HepG2 (cell line): ENCODE data around the gene ARHGAP26. TPM values are rescaled to one million over a fixed set of nuclear protein-coding genes. Genes with fewer than 3 reads are reported as not detected.

Experiments used
- ATAC-seq: fragments of 200-7000 bp; cut with Tn5 transposase; 3 replicates; pipeline ENCODE4 v1.9.1; 2020; ENCODE audit warnings: mild to moderate bottlenecking, moderate library complexity
- BruUV-seq: library from RNA; stranded (reverse); fragments of 400-500 nt; replicated peaks from 2 replicates; lab custom pipeline; 2021; lab: Mats Ljungman, UMichigan
- CTCF ChIA-PET: fragments of 300-600 bp; formaldehyde crosslinking; extraction: SDS; loops from one replicate; lab custom pipeline; 2021; ENCODE audit warnings: low total read pairs, inconsistent platforms, low intra/inter-chr PET ratio; lab: Yijun Ruan, JAX
- POLR2A ChIA-PET: fragments of 350-600 bp; sonication (Branson Sonifier 250); formaldehyde crosslinking; loops from one replicate; lab custom pipeline; 2020; ENCODE audit warnings: antibody characterized with exemption, inconsistent platforms; lab: Yijun Ruan, JAX
- DNase-seq: peaks from one replicate; pipeline ENCODE4 v3.0.0-alpha.2; 2015; ENCODE audit warnings: low spot score
- FAIRE-seq: peaks from 3 replicates; lab custom pipeline; 2011; peaks lifted over from hg19 to GRCh38; lab: Jason Lieb, UNC
- H2AFZ ChIP-seq: one replicate; pipeline ENCODE4 v1.6.1; 2011; ENCODE audit warnings: low read length, inconsistent platforms
- H3K27ac ChIP-seq: fragments of 300-600 bp; 3 replicates; pipeline ENCODE4 v1.8.0; 2011; ENCODE audit warnings: mixed run types, mild to moderate bottlenecking, mixed read lengths, low read length, inconsistent platforms; ENCODE audit not compliant: insufficient read depth; ENCODE audit errors: extremely low read length
- H3K27me3 ChIP-seq, 2 experiments: fragments of 200-600 bp in 1 of 2; 2 replicates in 1 of 2; 3 replicates in 1 of 2; pipeline versions ENCODE4 v1.6.0 to v1.8.0; 2011; ENCODE audit warnings: low read length in 2 of 2, mild to moderate bottlenecking in 2 of 2, moderate library complexity in 2 of 2, inconsistent platforms in 1 of 2; ENCODE audit not compliant: insufficient read depth in 2 of 2, control insufficient read depth in 1 of 2
- H3K36me3 ChIP-seq, 2 experiments: fragments of 200-600 bp in 1 of 2; replicated peaks in 1 of 2; 2 replicates in 1 of 2; 3 replicates in 1 of 2; pipeline versions ENCODE4 v1.5.1 to v1.8.0; 2011; ENCODE audit warnings: low read length in 2 of 2, inconsistent platforms in 1 of 2; ENCODE audit not compliant: insufficient read depth in 2 of 2, control insufficient read depth in 1 of 2
- H3K4me1 ChIP-seq: 2 replicates; pipeline ENCODE4 v1.5.1; 2012; ENCODE audit warnings: low read length, inconsistent platforms; ENCODE audit not compliant: insufficient read depth
- H3K4me2 ChIP-seq: 2 replicates; pipeline ENCODE4 v1.6.0; 2011; ENCODE audit warnings: low read depth, low read length, inconsistent platforms
- H3K4me3 ChIP-seq, 3 experiments: fragments of 200-600 bp in 1 of 3; sonication (generic), shearing (Covaris generic) in 1 of 3; replicated peaks in 1 of 3; 2 replicates each; pipeline ENCODE4 v1.5.1; 2011 to 2016; ENCODE audit warnings: low read length in 3 of 3, inconsistent platforms in 2 of 3, low read depth in 2 of 3, mild to moderate bottlenecking in 2 of 3, control low read depth in 1 of 3, mixed read lengths in 1 of 3; ENCODE audit not compliant: insufficient read depth in 1 of 3
- H3K79me2 ChIP-seq: one replicate; pipeline ENCODE4 v1.6.1; 2011; ENCODE audit warnings: low read length, inconsistent platforms; ENCODE audit not compliant: insufficient read depth
- H3K9ac ChIP-seq: 2 replicates; pipeline ENCODE4 v1.6.0; 2011; ENCODE audit warnings: mild to moderate bottlenecking, low read depth, low read length, inconsistent platforms; ENCODE audit not compliant: insufficient read depth
- H3K9me3 ChIP-seq: 2 replicates; pipeline ENCODE4 v1.5.1; 2012; ENCODE audit warnings: mild to moderate bottlenecking, low read length
- H4K20me1 ChIP-seq: 2 replicates; pipeline ENCODE4 v1.6.0; 2011; ENCODE audit warnings: inconsistent platforms, mild to moderate bottlenecking, low read length, moderate library complexity; ENCODE audit not compliant: insufficient read depth
- MAFF ChIP-seq: IDR thresholded peaks from 2 replicates; pipeline ENCODE4 v1.6.1; 2011; ENCODE audit warnings: low read depth, low read length, improper control_type of control experiment
- MED13 ChIP-seq: sonication (generic); formaldehyde crosslinking; IDR thresholded peaks from 2 replicates; pipeline ENCODE4 v1.5.0; 2020; ENCODE audit warnings: missing genetic modification reagents
- MTF1 ChIP-seq: sonication (generic); formaldehyde crosslinking; IDR thresholded peaks from 2 replicates; pipeline ENCODE4 v1.5.0; 2020; ENCODE audit warnings: missing genetic modification reagents
- MYNN ChIP-seq: sonication (generic); formaldehyde crosslinking; IDR thresholded peaks from 2 replicates; pipeline ENCODE4 v1.4.0; 2020; ENCODE audit warnings: mild to moderate bottlenecking, low read depth, missing genetic modification reagents
- PLSCR1 ChIP-seq: sonication (generic); formaldehyde crosslinking; IDR thresholded peaks from 2 replicates; pipeline ENCODE4 v1.5.0; 2020; ENCODE audit warnings: missing genetic modification reagents, mild to moderate bottlenecking, borderline replicate concordance
- SMAD1 ChIP-seq: sonication (generic); formaldehyde crosslinking; IDR thresholded peaks from 2 replicates; pipeline ENCODE4 v1.4.0; 2020; ENCODE audit warnings: missing genetic modification reagents, low read depth, mild to moderate bottlenecking, borderline replicate concordance
- SRY ChIP-seq: sonication (generic); formaldehyde crosslinking; IDR thresholded peaks from 2 replicates; pipeline ENCODE4 v1.8.0; 2022; ENCODE audit warnings: mild to moderate bottlenecking, missing genetic modification reagents
- ZBTB2 ChIP-seq: sonication (generic); formaldehyde crosslinking; IDR thresholded peaks from 2 replicates; pipeline ENCODE4 v1.8.0; 2022; ENCODE audit warnings: low read depth, missing genetic modification reagents
- ZFY ChIP-seq: sonication (generic); formaldehyde crosslinking; IDR thresholded peaks from 2 replicates; pipeline ENCODE4 v1.4.0; 2020; ENCODE audit warnings: missing genetic modification reagents
- ZNF280B ChIP-seq: sonication (generic); formaldehyde crosslinking; IDR thresholded peaks from 2 replicates; pipeline ENCODE4 v1.5.0; 2020; ENCODE audit warnings: missing genetic modification reagents, mild to moderate bottlenecking, borderline replicate concordance
- ZNF552 ChIP-seq: sonication (generic); formaldehyde crosslinking; IDR thresholded peaks from 2 replicates; pipeline ENCODE4 v1.9.0; 2022; ENCODE audit warnings: missing genetic modification reagents, mild to moderate bottlenecking, borderline replicate concordance
- ZNF703 ChIP-seq: sonication (generic); formaldehyde crosslinking; IDR thresholded peaks from 2 replicates; pipeline ENCODE4 v1.5.1; 2020; ENCODE audit warnings: missing genetic modification reagents, mild to moderate bottlenecking, moderate library complexity, borderline replicate concordance
- ZNF776 ChIP-seq: sonication (generic); formaldehyde crosslinking; IDR thresholded peaks from 2 replicates; pipeline ENCODE4 v1.4.0; 2020; ENCODE audit warnings: mild to moderate bottlenecking, missing genetic modification reagents
- WGBS: methylation state at CpG from one replicate; pipeline ENCODE4 v1.1.6; 2017; ENCODE audit warnings: low lambda C conversion rate; 5-methylcytosine and 5-hydroxymethylcytosine counted together
- in situ Hi-C: cut with HindIII; loops from 2 replicates; pipeline ENCODE4 v1.10.0; 2017; ENCODE audit warnings: low pct_unique_long_range_greater_than_20kb; ENCODE audit not compliant: extremely low pct_ligation_motif_present
- intact Hi-C: fragments of 100-400 bp; cut with micrococcal nuclease; formaldehyde crosslinking; loops from one replicate; pipeline ENCODE4 v1.10.0; 2022; ENCODE audit not compliant: unreplicated experiment
- polyA plus RNA-seq, 8 experiments: library from polyadenylated mRNA; depleted of rRNA in 3 of 8; stranded (reverse) in 7 of 8; unstranded in 1 of 8; fragments of >200 nt; fragmentation: Illumina TruSeq in 4 of 8; extraction: Trizol in 4 of 8; gene quantifications; 2 replicates each; pipeline versions ENCODE4 v1.2.1 to v1.2.3, GENCODE V29; 2011 to 2016; ENCODE audit warnings: low read depth in 4 of 8, missing spikeins in 1 of 8, mixed read lengths in 1 of 8; ENCODE audit not compliant: insufficient read depth in 1 of 8
- total RNA-seq, 5 experiments: library from RNA; depleted of rRNA; stranded (reverse); fragments of >200 nt; fragmentation: Illumina TruSeq; extraction: Trizol; gene quantifications; 2 replicates each; pipeline ENCODE4 v1.2.3, GENCODE V29; 2016; ENCODE audit warnings: low read depth in 1 of 5

ARHGAP26 gene
- total and polyA plus RNA-seq, 2 of the 13 experiments (the other 11 are each of a cell fraction or from before 2014, with no cell fraction given), result 9.6 to 18.2 TPM

GRCh38 chr5:142800776-142801494 lies 30.8 kb downstream of the ARHGAP26 start:
- no peak overlapping the region for H3K27ac ChIP-seq

More at GRCh38 chr5:142800776-142801494, 30.8 kb downstream of the ARHGAP26 start:
- no TSS peak for BruUV-seq
- DNase-seq (no peak), ATAC-seq (no peak), FAIRE-seq (no peak)
- Histone ChIP-seq H3K4me3 (no peak overlapping the region), H3K9me3 (no peaks in the 10 kb centered on the region), H3K4me2 (no peak overlapping the region), H2AFZ (no peak overlapping the region), H3K9ac (no peak overlapping the region), H3K4me1 (peaks cover 47% of the 10 kb centered on the region), H3K27me3 (no peaks in the 10 kb centered on the region), H4K20me1 (no peaks in the 10 kb centered on the region), H3K79me2 (peaks cover 17% of the 10 kb centered on the region), H3K36me3 (no peaks in the 10 kb centered on the region)
- intact Hi-C loops, result no loop called here
- 98% methylated on average over 6 of the region's 6 CpGs for WGBS
- in situ Hi-C loops, result no loop called here
- CTCF ChIA-PET, result no interaction called here
- POLR2A ChIA-PET, result no interaction called here
- no peak for TF ChIP-seq ZNF552 (CRISPR knock-in tag)
- no peak for TF ChIP-seq MAFF
- no peak for TF ChIP-seq MYNN (CRISPR knock-in tag)
- TF ChIP-seq MTF1, result no peak
- no peak for TF ChIP-seq SRY (CRISPR knock-in tag)
- no peak for TF ChIP-seq ZBTB2 (CRISPR knock-in tag)
- TF ChIP-seq ZNF280B (CRISPR knock-in tag), result no peak
- no peak for TF ChIP-seq ZNF776 (CRISPR knock-in tag)
- no peak for TF ChIP-seq ZNF703 (CRISPR knock-in tag)
- TF ChIP-seq SMAD1, result no peak
- TF ChIP-seq MED13 (CRISPR knock-in tag), result no peak
- TF ChIP-seq PLSCR1, result no peak
- no peak for TF ChIP-seq ZFY (CRISPR knock-in tag)
